AG04449 (cell line): ENCODE measurements around the gene DHX58.

Experiments
- CTCF ChIA-PET: fragments of 350-600 bp; formaldehyde crosslinking; extraction: SDS; loops from one replicate; lab custom pipeline; 2021; ENCODE audit warnings: antibody characterized with exemption; lab: Yijun Ruan, JAX
- POLR2A ChIA-PET: fragments of 400-600, 350-600 bp; formaldehyde crosslinking; extraction: SDS; loops from one replicate; lab custom pipeline; 2020; ENCODE audit warnings: antibody characterized with exemption, inconsistent platforms; lab: Yijun Ruan, JAX
- DNase-seq: peaks from one replicate; pipeline ENCODE4 v3.0.0-alpha.2; 2010; ENCODE audit warnings: low read depth, low spot score
- H3K4me3 ChIP-seq: 2 replicates; pipeline ENCODE4 v1.5.1; 2011; ENCODE audit warnings: low read depth, mild to moderate bottlenecking, control low read depth, low read length
- CTCF ChIP-seq: IDR thresholded peaks from one replicate; pipeline ENCODE4 v1.5.1; 2011; ENCODE audit warnings: mild to moderate bottlenecking, moderate library complexity, low read length, control low read depth, inconsistent platforms; ENCODE audit not compliant: insufficient read depth; ENCODE audit errors: missing control alignments

Gene DHX58

GRCh38 chr17:42135664-42136653, 23.4 kb upstream of the DHX58 start:
- no peak for DNase-seq
- CTCF ChIA-PET, result interaction anchor here (0.8 to 1.6 kb wide), 7 partner anchors 16 to 171 kb away, joined by 3 to 7 read pairs (median 3); partner anchors contain the start of gene GHDC
- POLR2A ChIA-PET, result no interaction called here
- TF ChIP-seq CTCF, result no peak
- no peak overlapping the region for H3K4me3 ChIP-seq

GRCh38 chr17:42135151-42135550, 22.6 kb upstream of the DHX58 start:
- ChIA-PET CTCF (interaction anchor here (1.0 to 1.5 kb wide), 4 partner anchors 17 to 170 kb away, joined by 3 to 7 read pairs (median 4); no protein-coding TSS in a partner anchor), POLR2A (no interaction called here)
- no peak for TF ChIP-seq CTCF
- no peak for DNase-seq
- no peak overlapping the region for H3K4me3 ChIP-seq

- no peak for DNase-seq
- no peak for TF ChIP-seq CTCF
- ChIA-PET POLR2A (interaction anchor here (0.6 to 1.6 kb wide), 3 partner anchors 12 to 361 kb away, joined by 3 to 4 read pairs (median 3); partner anchors contain the start of gene KAT2A), CTCF (interaction anchor here (0.8 to 2.0 kb wide), 4 partner anchors 15 to 30 kb away, joined by 3 to 7 read pairs (median 6); no protein-coding TSS in a partner anchor)
- H3K4me3 ChIP-seq, result no peak overlapping the region
Measured at GRCh38 chr17:42133461-42134041, 21.0 kb upstream of the DHX58 start.

- CTCF ChIA-PET, result interaction anchor here (2.0 kb wide), 1 partner anchor 14 kb away, joined by 7 read pairs; no protein-coding TSS in a partner anchor
- POLR2A ChIA-PET, result interaction anchor here (0.6 to 1.6 kb wide), 2 partner anchors 11 to 265 kb away, joined by 3 to 4 read pairs; partner anchors contain the start of gene KAT2A
- TF ChIP-seq CTCF, result no peak
- peak; percentile 40 for DNase-seq
- no peak overlapping the region for H3K4me3 ChIP-seq
Measured at GRCh38 chr17:42132941-42133340, 20.4 kb upstream of the DHX58 start.

- ChIA-PET POLR2A (interaction anchor here (0.6 kb wide), 1 partner anchor 237 kb away, joined by 3 read pairs; no protein-coding TSS in a partner anchor), CTCF (interaction anchor here (0.6 to 2.0 kb wide), 5 partner anchors 14 to 169 kb away, joined by 3 to 7 read pairs (median 3); no protein-coding TSS in a partner anchor)
- H3K4me3 ChIP-seq, result no peak overlapping the region
- no peak for DNase-seq
- no peak for TF ChIP-seq CTCF
Measured at GRCh38 chr17:42131981-42132432, 19.5 kb upstream of the DHX58 start.
